Upper lobe of right lung (tissue), 1 donor: ENCODE data around the gene ZFHX3. TPM values are rescaled to one million over a fixed set of nuclear protein-coding genes. Genes with fewer than 3 reads are reported as not detected.
A peak's percentile ranks its signal among the peaks of the same experiment; 100 is the strongest.

Source experiments
- ATAC-seq: fragments of 200-7000 bp; cut with Tn5 transposase; one replicate; pipeline ENCODE4 v1.9.1; 2020; ENCODE audit warnings: mild to moderate bottlenecking, moderate library complexity
- DNase-seq: peaks from one replicate; pipeline ENCODE4 v3.0.0-alpha.2; 2020
- H3K27ac ChIP-seq: fragments of 200-600 bp; one replicate; pipeline ENCODE4 v1.8.0; 2022
- H3K27me3 ChIP-seq: fragments of 200-600 bp; one replicate; pipeline ENCODE4 v1.8.0; 2022; ENCODE audit warnings: mild to moderate bottlenecking
- H3K36me3 ChIP-seq: fragments of 200-600 bp; one replicate; pipeline ENCODE4 v1.8.0; 2022
- H3K4me1 ChIP-seq: fragments of 200-600 bp; one replicate; pipeline ENCODE4 v1.8.0; 2022
- H3K4me3 ChIP-seq: fragments of 200-600 bp; one replicate; pipeline ENCODE4 v1.8.0; 2022; ENCODE audit warnings: mild to moderate bottlenecking
- H3K9me3 ChIP-seq: fragments of 200-600 bp; one replicate; pipeline ENCODE4 v1.8.0; 2022
- CTCF ChIP-seq: fragments of 200-600 bp; IDR thresholded peaks from one replicate; pipeline ENCODE4 v1.8.0; 2022; ENCODE audit warnings: antibody characterized with exemption
- intact Hi-C: fragments of 100-400 bp; cut with DNase I; formaldehyde crosslinking; loops from one replicate; pipeline ENCODE4 v1.11.0; 2022
- total RNA-seq: library from RNA; stranded (reverse); fragmentation: NEBNext Ultra II Directional; extraction: Animal tissue kit (Norgen Biotek cat#: 25700); gene quantifications from one replicate; pipeline ENCODE4 v1.2.1, GENCODE V29; 2021
- donor health status: DM: no; HTN: yes; CAD: no; lungs with severe emphysema.

The ZFHX3 gene
- total RNA-seq, 1 donor from 2014 or later = 29.0 TPM

- Histone ChIP-seq H3K4me1 (peaks cover 44% of the 10 kb centered on the region), H3K27me3 (no peaks in the 10 kb centered on the region), H3K27ac (peak overlapping the region; percentile 91), H3K9me3 (no peaks in the 10 kb centered on the region), H3K36me3 (no peaks in the 10 kb centered on the region), H3K4me3 (peak overlapping the region; percentile 71)
- intact Hi-C loops = no loop called here
- no peak for TF ChIP-seq CTCF
- ATAC-seq (no peak), DNase-seq (no peak)
Measured at GRCh38 chr16:73054813-73055482, 7.0 kb upstream of the ZFHX3 start.

- peak overlapping the region; percentile 71 for H3K4me3 ChIP-seq
- intact Hi-C loops = no loop called here
- no peaks in the 10 kb centered on the region for H3K27me3 ChIP-seq
- no peak for ATAC-seq
- DNase-seq = no peak
- H3K36me3 ChIP-seq = no peaks in the 10 kb centered on the region
- TF ChIP-seq CTCF = no peak
- H3K27ac ChIP-seq = peak overlapping the region; percentile 91
- H3K4me1 ChIP-seq = peaks cover 44% of the 10 kb centered on the region
- no peaks in the 10 kb centered on the region for H3K9me3 ChIP-seq
Measured at GRCh38 chr16:73054498-73054812, 6.5 kb upstream of the ZFHX3 start.

GRCh38 chr16:73054125-73054484, 6.2 kb upstream of the ZFHX3 start:
- DNase-seq (no peak), ATAC-seq (no peak)
- no peak for TF ChIP-seq CTCF
- intact Hi-C loops = no loop called here
- no peaks in the 10 kb centered on the region for H3K27me3 ChIP-seq
- no peaks in the 10 kb centered on the region for H3K9me3 ChIP-seq
- H3K4me3 ChIP-seq = no peak overlapping the region
- no peaks in the 10 kb centered on the region for H3K36me3 ChIP-seq
- H3K27ac ChIP-seq = peak overlapping the region; percentile 70
- peaks cover 48% of the 10 kb centered on the region for H3K4me1 ChIP-seq

- Histone ChIP-seq H3K36me3 (no peaks in the 10 kb centered on the region), H3K27ac (peak overlapping the region; percentile 70), H3K27me3 (no peaks in the 10 kb centered on the region), H3K4me3 (no peak overlapping the region), H3K4me1 (peaks cover 53% of the 10 kb centered on the region), H3K9me3 (no peaks in the 10 kb centered on the region)
- ATAC-seq (no peak), DNase-seq (no peak)
- no peak for TF ChIP-seq CTCF
- intact Hi-C loops = no loop called here
Measured at GRCh38 chr16:73053364-73054124, 5.6 kb upstream of the ZFHX3 start.

- DNase-seq = no peak
- H3K4me1 ChIP-seq = peaks cover 54% of the 10 kb centered on the region
Measured at GRCh38 chr16:73053038-73053363, 5.1 kb upstream of the ZFHX3 start.

More at GRCh38 chr16:73053038-73053363, 5.1 kb upstream of the ZFHX3 start:
- H3K27ac ChIP-seq = peak overlapping the region; percentile 70
- no peaks in the 10 kb centered on the region for H3K27me3 ChIP-seq
- no peaks in the 10 kb centered on the region for H3K36me3 ChIP-seq
- no peak for TF ChIP-seq CTCF
- intact Hi-C loops = no loop called here
- H3K9me3 ChIP-seq = no peaks in the 10 kb centered on the region
- no peak for ATAC-seq
- H3K4me3 ChIP-seq = no peak overlapping the region
